M059J (cell line): ENCODE measurements around the gene C16orf82. TPM values are rescaled to one million over a fixed set of nuclear protein-coding genes. Genes with fewer than 3 reads are reported as not detected.

Experiments
- total RNA-seq: library from RNA; depleted of rRNA; stranded (reverse); fragments of >200 nt; shearing (Covaris generic); gene quantifications from 2 replicates; pipeline ENCODE4 v1.2.3, GENCODE V29; 2014; rRNA removed

Gene C16orf82
- total RNA-seq, 1 experiment from 2014 or later: not detected

Other genes starting within 250 kb of the C16orf82 start
- 1.6 and 4.7 TPM in 2 replicates for gene KDM8, start 136.6 kb downstream of the C16orf82 start, total RNA-seq
- 46.3 and 49.4 TPM in 2 replicates for gene NSMCE1, start 201.8 kb downstream of the C16orf82 start, total RNA-seq
- gene IL4R, start 247.0 kb downstream of the C16orf82 start, total RNA-seq: 8.5 and 13.1 TPM in 2 replicates